HepG2 (cell line): Measurements from ENCODE around the gene SLC25A28. TPM values are rescaled to one million over a fixed set of nuclear protein-coding genes. Genes with fewer than 3 reads are reported as not detected.

Experiments
- ATAC-seq: fragments of 200-7000 bp; cut with Tn5 transposase; 3 replicates; pipeline ENCODE4 v1.9.1; 2020; ENCODE audit warnings: mild to moderate bottlenecking, moderate library complexity
- BruUV-seq: library from RNA; stranded (reverse); fragments of 400-500 nt; replicated peaks from 2 replicates; lab custom pipeline; 2021; lab: Mats Ljungman, UMichigan
- CTCF ChIA-PET: fragments of 300-600 bp; formaldehyde crosslinking; extraction: SDS; loops from one replicate; lab custom pipeline; 2021; ENCODE audit warnings: low total read pairs, inconsistent platforms, low intra/inter-chr PET ratio; lab: Yijun Ruan, JAX
- POLR2A ChIA-PET: fragments of 350-600 bp; sonication (Branson Sonifier 250); formaldehyde crosslinking; loops from one replicate; lab custom pipeline; 2020; ENCODE audit warnings: antibody characterized with exemption, inconsistent platforms; lab: Yijun Ruan, JAX
- DNase-seq: peaks from one replicate; pipeline ENCODE4 v3.0.0-alpha.2; 2015; ENCODE audit warnings: low spot score
- FAIRE-seq: peaks from 3 replicates; lab custom pipeline; 2011; peaks lifted over from hg19 to GRCh38; lab: Jason Lieb, UNC
- H2AFZ ChIP-seq: one replicate; pipeline ENCODE4 v1.6.1; 2011; ENCODE audit warnings: low read length, inconsistent platforms
- H3K27ac ChIP-seq: fragments of 300-600 bp; 3 replicates; pipeline ENCODE4 v1.8.0; 2011; ENCODE audit warnings: mixed run types, mild to moderate bottlenecking, mixed read lengths, low read length, inconsistent platforms; ENCODE audit not compliant: insufficient read depth; ENCODE audit errors: extremely low read length
- H3K27me3 ChIP-seq, 2 experiments: fragments of 200-600 bp in 1 of 2; 2 replicates in 1 of 2; 3 replicates in 1 of 2; pipeline versions ENCODE4 v1.6.0 to v1.8.0; 2011; ENCODE audit warnings: low read length in 2 of 2, mild to moderate bottlenecking in 2 of 2, moderate library complexity in 2 of 2, inconsistent platforms in 1 of 2; ENCODE audit not compliant: insufficient read depth in 2 of 2, control insufficient read depth in 1 of 2
- H3K36me3 ChIP-seq, 2 experiments: fragments of 200-600 bp in 1 of 2; replicated peaks in 1 of 2; 2 replicates in 1 of 2; 3 replicates in 1 of 2; pipeline versions ENCODE4 v1.5.1 to v1.8.0; 2011; ENCODE audit warnings: low read length in 2 of 2, inconsistent platforms in 1 of 2; ENCODE audit not compliant: insufficient read depth in 2 of 2, control insufficient read depth in 1 of 2
- H3K4me1 ChIP-seq: 2 replicates; pipeline ENCODE4 v1.5.1; 2012; ENCODE audit warnings: low read length, inconsistent platforms; ENCODE audit not compliant: insufficient read depth
- H3K4me2 ChIP-seq: 2 replicates; pipeline ENCODE4 v1.6.0; 2011; ENCODE audit warnings: low read depth, low read length, inconsistent platforms
- H3K4me3 ChIP-seq, 3 experiments: fragments of 200-600 bp in 1 of 3; sonication (generic), shearing (Covaris generic) in 1 of 3; replicated peaks in 1 of 3; 2 replicates each; pipeline ENCODE4 v1.5.1; 2011 to 2016; ENCODE audit warnings: low read length in 3 of 3, inconsistent platforms in 2 of 3, low read depth in 2 of 3, mild to moderate bottlenecking in 2 of 3, control low read depth in 1 of 3, mixed read lengths in 1 of 3; ENCODE audit not compliant: insufficient read depth in 1 of 3
- H3K79me2 ChIP-seq: one replicate; pipeline ENCODE4 v1.6.1; 2011; ENCODE audit warnings: low read length, inconsistent platforms; ENCODE audit not compliant: insufficient read depth
- H3K9ac ChIP-seq: 2 replicates; pipeline ENCODE4 v1.6.0; 2011; ENCODE audit warnings: mild to moderate bottlenecking, low read depth, low read length, inconsistent platforms; ENCODE audit not compliant: insufficient read depth
- H3K9me3 ChIP-seq: 2 replicates; pipeline ENCODE4 v1.5.1; 2012; ENCODE audit warnings: mild to moderate bottlenecking, low read length
- H4K20me1 ChIP-seq: 2 replicates; pipeline ENCODE4 v1.6.0; 2011; ENCODE audit warnings: inconsistent platforms, mild to moderate bottlenecking, low read length, moderate library complexity; ENCODE audit not compliant: insufficient read depth
- ASH2L ChIP-seq: fragments of 300-600, 200-600 bp; sonication (generic); IDR thresholded peaks from 2 replicates; pipeline ENCODE4 v1.7.0; 2017; ENCODE audit warnings: low read depth, mild to moderate bottlenecking, moderate library complexity, mixed read lengths, low read length; ENCODE audit not compliant: insufficient read length
- ATF1 ChIP-seq: IDR thresholded peaks from 2 replicates; pipeline ENCODE4 v1.6.1; 2016; ENCODE audit warnings: mild to moderate bottlenecking, control low read depth
- FOXP1 ChIP-seq, 2 experiments: fragments of 450-650 bp in 1 of 2; IDR thresholded peaks; 2 replicates each; pipeline ENCODE4 v1.6.1; 2017 to 2018; ENCODE audit warnings: antibody characterized with exemption in 1 of 2
- HDAC1 ChIP-seq: sonication (generic); formaldehyde crosslinking; IDR thresholded peaks from 2 replicates; pipeline ENCODE4 v1.5.1; 2020; ENCODE audit warnings: mild to moderate bottlenecking, missing genetic modification reagents
- MTF2 ChIP-seq: sonication (generic); formaldehyde crosslinking; IDR thresholded peaks from 2 replicates; pipeline ENCODE4 v1.5.0; 2020; ENCODE audit warnings: missing genetic modification reagents, borderline replicate concordance
- NCOA2 ChIP-seq: sonication (generic); formaldehyde crosslinking; IDR thresholded peaks from 2 replicates; pipeline ENCODE4 v1.8.0; 2022; ENCODE audit warnings: inconsistent platforms
- NFRKB ChIP-seq: fragments of 450-650 bp; IDR thresholded peaks from 2 replicates; pipeline ENCODE4 v1.6.1; 2017
- RERE ChIP-seq: IDR thresholded peaks from 2 replicates; pipeline ENCODE4 v1.6.1; 2016; ENCODE audit warnings: low read depth, missing genetic modification reagents, missing compliant biosample characterization
- TFAP4 ChIP-seq: sonication (generic); IDR thresholded peaks from 2 replicates; pipeline ENCODE4 v1.6.1; 2016; ENCODE audit warnings: low read depth, borderline replicate concordance
- ZC3H4 ChIP-seq: sonication (generic); formaldehyde crosslinking; IDR thresholded peaks from 2 replicates; pipeline ENCODE4 v1.4.0; 2020; ENCODE audit warnings: missing genetic modification reagents, borderline replicate concordance
- ZFP37 ChIP-seq: sonication (generic); formaldehyde crosslinking; IDR thresholded peaks from 2 replicates; pipeline ENCODE4 v1.4.0; 2020; ENCODE audit warnings: missing genetic modification reagents, borderline replicate concordance
- ZIK1 ChIP-seq: sonication (generic); formaldehyde crosslinking; IDR thresholded peaks from 2 replicates; pipeline ENCODE4 v1.5.0; 2020; ENCODE audit warnings: mild to moderate bottlenecking, low read depth, missing genetic modification reagents, borderline replicate concordance
- ZKSCAN5 ChIP-seq: sonication (generic); formaldehyde crosslinking; IDR thresholded peaks from 2 replicates; pipeline ENCODE4 v1.5.1; 2020; ENCODE audit warnings: mild to moderate bottlenecking, missing genetic modification reagents
- ZNF3 ChIP-seq: IDR thresholded peaks from 2 replicates; pipeline ENCODE4 v1.7.0; 2017; ENCODE audit warnings: inconsistent platforms
- ZNF691 ChIP-seq: sonication (generic); formaldehyde crosslinking; IDR thresholded peaks from 2 replicates; pipeline ENCODE4 v1.4.0; 2020; ENCODE audit warnings: missing genetic modification reagents, low read depth, mild to moderate bottlenecking, borderline replicate concordance
- ZNF816 ChIP-seq: sonication (generic); formaldehyde crosslinking; IDR thresholded peaks from 2 replicates; pipeline ENCODE4 v1.8.0; 2022; ENCODE audit warnings: missing genetic modification reagents, mild to moderate bottlenecking, borderline replicate concordance
- ZSCAN22 ChIP-seq: sonication (generic); formaldehyde crosslinking; IDR thresholded peaks from 2 replicates; pipeline ENCODE4 v1.4.0; 2020; ENCODE audit warnings: mild to moderate bottlenecking, missing genetic modification reagents
- WGBS: methylation state at CpG from one replicate; pipeline ENCODE4 v1.1.6; 2017; ENCODE audit warnings: low lambda C conversion rate; 5-methylcytosine and 5-hydroxymethylcytosine counted together
- in situ Hi-C: cut with HindIII; loops from 2 replicates; pipeline ENCODE4 v1.10.0; 2017; ENCODE audit warnings: low pct_unique_long_range_greater_than_20kb; ENCODE audit not compliant: extremely low pct_ligation_motif_present
- intact Hi-C: fragments of 100-400 bp; cut with micrococcal nuclease; formaldehyde crosslinking; loops from one replicate; pipeline ENCODE4 v1.10.0; 2022; ENCODE audit not compliant: unreplicated experiment
- polyA plus RNA-seq, 8 experiments: library from polyadenylated mRNA; depleted of rRNA in 3 of 8; stranded (reverse) in 7 of 8; unstranded in 1 of 8; fragments of >200 nt; fragmentation: Illumina TruSeq in 4 of 8; extraction: Trizol in 4 of 8; gene quantifications; 2 replicates each; pipeline versions ENCODE4 v1.2.1 to v1.2.3, GENCODE V29; 2011 to 2016; ENCODE audit warnings: low read depth in 4 of 8, missing spikeins in 1 of 8, mixed read lengths in 1 of 8; ENCODE audit not compliant: insufficient read depth in 1 of 8
- total RNA-seq, 5 experiments: library from RNA; depleted of rRNA; stranded (reverse); fragments of >200 nt; fragmentation: Illumina TruSeq; extraction: Trizol; gene quantifications; 2 replicates each; pipeline ENCODE4 v1.2.3, GENCODE V29; 2016; ENCODE audit warnings: low read depth in 1 of 5

SLC25A28 gene
- total and polyA plus RNA-seq, 2 of the 13 experiments (the other 11 are each of a cell fraction or from before 2014, with no cell fraction given), result 15.2 to 41.0 TPM

GRCh38 chr10:99648717-99649116 lies 28.5 kb upstream of the SLC25A28 start (continued):
- TF ChIP-seq ZFP37 (no peak), HDAC1 (no peak)

- ATAC-seq, result peak; percentile 95
- ChIA-PET CTCF (no interaction called here), POLR2A (interaction anchor here (1.2 to 2.3 kb wide), 4 partner anchors 11 to 85 kb away, joined by 7 to 23 read pairs (median 10); partner anchors contain the start of genes COX15, CUTC, ENTPD7 and SLC25A28)
- H3K36me3 ChIP-seq, result no peaks in the 10 kb centered on the region
- BruUV-seq, result no TSS peak
- H4K20me1 ChIP-seq, result no peaks in the 10 kb centered on the region
- 1% methylated on average over 2 of the region's 2 CpGs for WGBS
- H3K27me3 ChIP-seq, result no peaks in the 10 kb centered on the region
- H3K4me3 ChIP-seq, result no peak overlapping the region; a peak in 1 of 6 replicates
- no peak overlapping the region for H3K9ac ChIP-seq
- peaks cover 31% of the 10 kb centered on the region for H3K4me1 ChIP-seq
- no peak overlapping the region for H2AFZ ChIP-seq
- peak; percentile 54 for DNase-seq
- H3K4me2 ChIP-seq, result peak overlapping the region; percentile 50
- in situ Hi-C loops (no loop called here), intact Hi-C loops (no loop called here)
- H3K27ac ChIP-seq, result peak overlapping the region; percentile 43
- peak; percentile 65 for FAIRE-seq
- H3K9me3 ChIP-seq, result no peaks in the 10 kb centered on the region
- no peaks in the 10 kb centered on the region for H3K79me2 ChIP-seq
- TF ChIP-seq MTF2 (CRISPR knock-in tag) (no peak), ASH2L (peak; percentile 85), ZNF691 (CRISPR knock-in tag) (no peak), ZNF3 (CRISPR knock-in tag) (no peak), ZNF816 (CRISPR knock-in tag) (peak; percentile 46; the same call in 1 of the 2 replicates), NCOA2 (CRISPR knock-in tag) (peak; percentile 43; the same call in 1 of the 2 replicates), ZKSCAN5 (CRISPR knock-in tag) (no peak), ATF1 (0 out of 2 replicates have a peak, but pooled peaks have one; percentile 27), ZIK1 (CRISPR knock-in tag) (no peak), FOXP1 (IDR thresholded peaks at IDR 0.05) (no peak), FOXP1 (CRISPR knock-in tag; IDR thresholded peaks at IDR 0.05) (peak; percentile 29; the same call in 1 of the 2 replicates), ZC3H4 (CRISPR knock-in tag) (no peak), TFAP4 (peak; percentile 47), ZSCAN22 (CRISPR knock-in tag) (no peak), NFRKB (no peak), RERE (no peak)
These were observed 27.4 kb upstream of the SLC25A28 start for GRCh38 chr10:99647601-99648151.
